ENCODE measurements around the gene ATP11C. TPM values are rescaled to one million over a fixed set of nuclear protein-coding genes. Genes with fewer than 3 reads are reported as not detected.

The ATP11C gene
- total and polyA plus RNA-seq, 5 donors, result 2.7 to 8.7 (median 5.6) TPM

Small RNA genes lying within 50 kb of the gene (microRNA-seq; reads per million reads assigned to microRNA genes)
- 58.4 to 105 reads per million in 2 donors for gene MIR505

Other genes starting within 250 kb of the ATP11C start
- gene MCF2, start 224.9 kb downstream of the ATP11C start, total RNA-seq, result under 1 TPM in 3 of 4 donors, not detected in 1; 0.11 to 0.44 (median 0.37) TPM
- 0.14 TPM for gene MCF2, start 224.9 kb downstream of the ATP11C start, polyA plus RNA-seq
- not detected for gene CXorf66, start 32.5 kb upstream of the ATP11C start, total RNA-seq
- not detected for gene CXorf66, start 32.5 kb upstream of the ATP11C start, polyA plus RNA-seq

Measured in right cardiac atrium (tissue), 5 donors.